T follicular helper cell (primary cell): ENCODE measurements around the gene PCSK4.
"Not testable (repeated sequence)": the region's sequence is repeated elsewhere in the genome, so short reads cannot be mapped to it uniquely, and the experiment has no call there.

Source experiments
- DNase-seq: peaks from one replicate; pipeline ENCODE4 v3.0.0-alpha.2; 2020; ENCODE audit warnings: low read depth

Gene PCSK4

DNA sequence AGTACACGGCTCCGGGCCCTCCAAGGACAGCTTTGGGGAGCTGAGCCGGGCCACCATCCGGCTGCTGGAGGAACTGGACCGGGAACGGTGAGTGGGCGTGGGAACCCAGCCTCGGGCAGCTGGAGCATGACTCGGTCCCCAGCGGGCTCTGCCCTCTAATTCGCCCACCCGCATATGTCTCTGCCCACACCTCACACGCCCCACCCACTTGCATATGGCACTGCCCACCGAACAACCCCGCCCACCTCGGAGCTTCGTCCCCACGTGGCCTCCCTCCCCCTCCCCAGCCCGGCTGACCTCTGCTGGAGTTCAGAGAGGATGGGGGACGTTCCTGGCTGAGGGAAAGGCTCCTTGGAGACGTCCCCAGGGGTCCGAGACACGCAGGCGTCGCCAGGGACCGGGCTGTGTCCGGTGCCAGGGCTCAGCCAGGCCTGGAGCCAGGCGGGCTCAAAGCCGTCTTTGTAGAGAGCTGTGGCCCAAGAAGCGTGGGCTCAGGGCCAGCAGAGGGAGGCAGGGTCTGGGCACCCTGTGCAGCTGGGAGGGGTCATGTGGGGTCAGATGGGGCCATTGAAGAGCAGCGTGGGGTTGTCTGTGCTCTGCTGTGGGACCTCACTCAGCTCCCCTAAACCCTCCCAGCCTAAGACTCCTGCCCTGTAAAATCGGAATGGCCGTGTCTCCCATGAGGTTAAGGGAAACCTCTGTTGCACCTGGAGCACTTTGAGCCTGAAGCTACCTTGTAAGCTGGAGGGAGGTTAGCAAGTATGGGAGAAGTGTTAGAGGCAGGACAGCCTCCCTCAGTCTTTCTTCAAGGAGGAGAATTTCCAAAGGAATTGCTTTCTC is 36.4 kb downstream of the PCSK4 start:
- no peak for DNase-seq

- DNase-seq, result no peak
Observed at GRCh38 chr19:1452802-1453524, 37.2 kb downstream of the PCSK4 start.

GRCh38 chr19:1451916-1452801 is 38.0 kb downstream of the PCSK4 start:
- no peak for DNase-seq

GRCh38 chr19:1450735-1451731 is 39.1 kb downstream of the PCSK4 start:
- DNase-seq, result no peak

GRCh38 chr19:1449467-1450442 is 40.4 kb downstream of the PCSK4 start, which contains the start of gene APC2:
Gene APC2 (plus strand): TSS chr19:1450121. CDS start chr19:1453002, 2,881 bp downstream.
- DNase-seq, result no peak

DNA sequence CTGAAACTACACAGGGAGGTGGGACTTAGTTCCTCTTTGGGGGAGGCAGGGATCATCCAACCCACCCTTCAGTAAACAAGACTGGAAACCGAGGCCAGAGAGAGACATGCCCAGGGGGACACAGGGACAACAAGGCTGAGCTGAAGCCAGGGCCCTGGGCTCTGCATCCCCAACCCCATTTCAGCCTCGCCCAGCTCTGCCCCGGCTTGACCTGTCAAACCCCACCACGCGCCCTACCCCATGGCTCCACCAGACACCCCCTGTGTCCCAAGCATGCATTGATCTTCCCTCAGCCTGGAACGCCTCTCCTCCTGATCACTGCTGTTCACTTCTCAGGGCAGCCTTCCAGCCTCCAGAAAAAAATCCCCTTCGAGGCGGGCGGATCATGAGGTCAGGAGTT is 42.2 kb downstream of the PCSK4 start:
- DNase-seq, result no peak

DNA sequence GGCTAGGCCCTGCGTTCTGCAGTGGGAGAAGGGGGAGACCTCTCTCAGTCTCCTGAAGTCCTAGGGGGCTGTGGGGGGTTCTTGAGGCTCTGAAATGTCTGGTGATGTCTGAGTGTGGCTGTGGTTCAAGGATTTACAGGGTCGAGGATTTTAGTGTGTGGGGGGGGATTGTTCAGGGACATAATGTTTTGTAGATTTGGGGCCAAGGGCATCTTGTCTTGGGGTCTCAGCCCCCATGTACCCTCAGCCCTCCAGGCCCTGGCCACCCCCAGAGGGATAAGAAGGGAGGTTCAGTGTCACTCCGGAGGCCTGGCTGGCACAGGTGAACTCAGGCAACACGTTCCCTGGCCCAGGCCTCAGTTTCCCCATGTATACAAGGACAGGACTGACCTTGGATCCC is 42.6 kb downstream of the PCSK4 start:
- no peak for DNase-seq

DNA sequence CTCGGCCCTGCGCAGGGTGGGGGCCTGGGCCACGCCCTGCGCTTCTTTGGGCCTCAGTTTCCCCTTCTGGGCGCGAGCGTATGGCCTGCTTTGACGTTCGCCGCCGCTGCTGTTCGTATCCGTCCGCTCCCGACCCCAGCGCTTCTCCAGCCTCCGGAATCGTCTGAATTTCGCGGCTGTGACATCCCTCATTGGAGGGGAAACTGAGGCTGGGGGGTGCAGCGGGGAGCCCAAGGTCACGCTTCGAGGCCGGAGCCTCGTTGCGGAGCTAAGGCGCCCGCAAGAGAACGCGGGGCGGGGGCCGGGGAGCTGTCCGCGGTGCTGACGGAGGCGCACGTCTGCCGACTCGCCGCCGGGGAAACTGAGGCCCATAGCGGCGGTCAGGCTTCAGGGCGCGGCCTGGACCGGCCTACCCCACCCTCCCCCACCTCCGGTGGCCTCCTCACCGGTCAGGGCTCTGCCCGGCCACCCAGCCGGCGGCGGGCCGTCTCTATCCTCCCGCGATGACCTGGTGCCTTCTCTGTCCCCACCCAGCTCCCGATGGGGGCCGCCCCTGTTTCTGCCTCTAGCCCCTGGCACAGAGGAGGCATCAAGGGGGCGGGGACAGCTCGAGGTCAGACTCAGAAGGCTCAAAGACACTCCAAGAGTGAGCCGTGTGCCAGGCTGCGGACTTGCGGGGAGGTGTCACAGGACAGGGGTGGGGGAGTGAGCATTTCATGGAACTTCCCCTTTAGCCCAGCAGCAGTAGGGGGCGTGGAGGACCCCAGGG is 43.3 kb downstream of the PCSK4 start:
- no peak for DNase-seq

GRCh38 chr19:1445932-1446712 is 44.0 kb downstream of the PCSK4 start:
- DNase-seq, result no peak

DNA sequence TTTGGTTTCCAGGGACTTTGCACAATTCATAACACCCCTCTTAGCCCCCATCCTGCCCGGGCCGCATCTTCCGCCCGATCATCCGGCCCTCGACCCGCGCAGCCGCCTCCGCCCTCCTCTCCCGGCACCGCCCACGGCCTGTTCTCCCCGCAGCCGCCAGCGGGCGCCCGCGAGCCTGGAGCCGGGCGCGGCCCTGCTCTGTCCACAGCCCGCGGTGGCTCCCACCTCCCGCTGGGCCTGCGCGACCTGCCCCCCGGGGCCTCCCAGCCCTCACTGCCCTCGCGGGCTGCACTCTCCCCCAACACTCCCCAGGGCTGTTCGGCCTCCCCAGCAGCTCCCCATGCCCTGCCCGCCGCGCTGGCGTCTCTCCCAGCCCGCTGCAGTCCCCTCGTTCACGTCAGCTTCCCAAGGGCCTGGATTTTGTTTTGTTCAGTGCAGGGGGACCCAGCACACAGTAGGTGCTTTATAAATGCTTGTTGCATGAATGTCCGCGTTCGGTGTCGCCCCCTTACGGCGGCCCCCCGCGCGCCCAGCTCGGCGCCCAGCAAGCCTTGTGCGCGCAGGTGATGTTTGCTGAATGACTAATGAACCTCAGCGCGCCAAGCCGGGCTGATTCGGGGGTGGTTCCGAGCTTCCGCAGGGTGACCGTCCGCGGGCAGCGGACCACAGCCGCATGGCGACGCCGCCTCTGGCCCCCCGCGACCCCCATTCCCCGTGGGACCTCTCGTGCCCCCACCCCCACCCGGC is 44.8 kb downstream of the PCSK4 start:
- DNase-seq, result peak; percentile 55

GRCh38 chr19:1441677-1442438 is 48.3 kb downstream of the PCSK4 start:
- no peak for DNase-seq

- no peak for DNase-seq
Observed at GRCh38 chr19:1441022-1441426, 49.1 kb downstream of the PCSK4 start.

GRCh38 chr19:1440418-1440801 is 49.7 kb downstream of the PCSK4 start:
- DNase-seq, result no peak

DNA sequence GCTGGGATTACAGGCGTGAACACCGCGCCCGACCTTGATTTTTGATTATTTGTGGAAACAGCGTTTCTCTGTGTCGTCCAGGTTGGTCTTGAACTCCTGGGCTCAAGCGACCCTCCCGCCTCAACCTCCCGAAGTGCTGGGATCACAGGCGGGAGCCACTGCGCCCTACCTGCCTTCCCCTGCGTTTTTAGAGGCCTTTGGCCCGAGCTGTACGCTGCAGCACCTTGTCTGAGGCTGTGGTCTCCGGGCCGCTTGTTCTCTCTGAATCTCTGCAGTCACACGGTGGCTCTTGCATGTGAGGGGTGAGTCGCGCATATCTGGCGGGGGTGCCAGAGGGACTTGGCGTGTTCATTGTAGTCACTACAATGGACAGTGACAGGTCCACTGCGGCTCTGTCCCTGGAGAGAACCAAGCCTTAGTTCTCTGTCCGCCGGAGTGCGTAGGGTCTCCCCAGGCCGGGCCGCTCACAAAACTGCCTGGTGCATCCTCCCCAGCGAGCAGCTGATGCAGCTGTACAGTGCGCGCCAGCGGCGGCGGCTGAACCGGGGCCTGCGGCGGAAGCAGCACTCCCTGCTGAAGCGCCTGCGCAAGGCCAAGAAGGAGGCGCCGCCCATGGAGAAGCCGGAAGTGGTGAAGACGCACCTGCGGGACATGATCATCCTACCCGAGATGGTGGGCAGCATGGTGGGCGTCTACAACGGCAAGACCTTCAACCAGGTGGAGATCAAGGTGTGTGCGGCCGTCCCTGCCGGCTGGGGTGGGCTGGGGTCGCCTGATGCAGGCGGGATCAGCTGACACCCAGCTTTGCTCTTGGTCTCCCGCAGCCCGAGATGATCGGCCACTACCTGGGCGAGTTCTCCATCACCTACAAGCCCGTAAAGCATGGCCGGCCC is 50.4 kb downstream of the PCSK4 start:
- not testable (repeated sequence) for DNase-seq

DNA sequence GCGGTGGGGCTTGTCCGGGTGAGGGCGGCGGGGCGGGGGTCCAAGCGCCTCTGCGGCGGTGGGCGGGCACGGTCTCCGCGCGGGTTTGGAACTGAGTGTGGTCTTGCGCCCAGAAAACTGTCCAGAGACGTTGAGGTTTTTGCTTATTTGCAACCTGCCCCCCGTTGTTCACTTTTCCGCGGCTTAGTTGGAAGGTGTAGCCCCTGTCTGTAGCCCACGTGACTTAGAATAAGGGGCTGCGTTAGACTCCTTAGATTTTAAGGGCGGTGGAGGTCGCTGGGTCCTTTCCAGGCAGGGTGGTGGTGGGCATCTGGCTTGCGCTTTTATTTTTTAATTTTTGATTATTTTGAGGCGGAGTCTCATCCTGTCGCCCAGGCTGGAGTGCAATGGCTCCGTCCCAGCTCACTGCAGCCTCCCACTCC is 51.2 kb downstream of the PCSK4 start:
- no peak for DNase-seq
